Measurements from ENCODE around the gene SUPT20HL1. TPM values are rescaled to one million over a fixed set of nuclear protein-coding genes. Genes with fewer than 3 reads are reported as not detected.

SUPT20HL1 gene
- total and polyA plus RNA-seq, 8 donors: not detected

GRCh38 chrX:24316111-24316510 lies 44.3 kb upstream of the SUPT20HL1 start:
- H3K27me3 ChIP-seq: peaks cover 0 to 4% (median 0%) of the 10 kb centered on the region in 3 donors
- TF ChIP-seq POLR2A (IDR thresholded peaks at IDR 0.05) (no peak), POLR2AphosphoS5 (IDR thresholded peaks at IDR 0.05) (no peak), CTCF (IDR thresholded peaks at IDR 0.05) (no peak), EP300 (IDR thresholded peaks at IDR 0.05) (no peak)
- H3K4me1 ChIP-seq: no peaks in the 10 kb centered on the region
- no peak overlapping the region for H3K4me3 ChIP-seq
- no peaks in the 10 kb centered on the region for H3K9me3 ChIP-seq
- no peak overlapping the region for H3K27ac ChIP-seq
- intact Hi-C loops (cut with DNase I; ENCODE audit: low total_unique reads): no loop called here
- DNase-seq: no peak
- 37 to 89% (median 71%) methylated on average over 1 of the region's 1 CpG for WGBS, 5 donors
- no peaks in the 10 kb centered on the region for H3K36me3 ChIP-seq

DNA sequence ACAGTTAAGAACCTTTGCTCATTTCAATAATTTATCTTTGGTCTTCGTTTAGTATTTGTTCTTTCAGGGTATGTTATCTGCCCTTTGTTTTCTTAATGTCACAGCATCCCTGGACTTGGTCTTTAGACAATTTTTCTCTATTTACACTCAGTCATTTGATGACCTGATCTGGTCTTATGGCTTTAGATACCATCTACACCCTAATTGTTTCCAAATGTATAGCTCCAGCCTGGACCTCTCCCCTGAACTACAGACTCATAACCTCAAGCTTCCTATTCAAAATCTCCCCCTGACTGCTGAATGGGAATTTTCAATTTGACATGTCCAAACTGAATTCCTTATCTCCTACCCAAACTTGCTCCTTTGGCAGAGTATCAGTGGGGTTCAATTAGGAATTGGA lies 42.9 kb upstream of the SUPT20HL1 start:
- no peak for DNase-seq
- Histone ChIP-seq H3K27me3 (peaks cover 0 to 4% (median 0%) of the 10 kb centered on the region in 3 donors), H3K9me3 (no peaks in the 10 kb centered on the region), H3K27ac (no peak overlapping the region), H3K4me1 (no peaks in the 10 kb centered on the region), H3K4me3 (no peak overlapping the region), H3K36me3 (no peaks in the 10 kb centered on the region)
- TF ChIP-seq EP300 (IDR thresholded peaks at IDR 0.05) (no peak), POLR2AphosphoS5 (IDR thresholded peaks at IDR 0.05) (no peak), POLR2A (IDR thresholded peaks at IDR 0.05) (no peak), CTCF (IDR thresholded peaks at IDR 0.05) (no peak)
- intact Hi-C loops (cut with DNase I; ENCODE audit: low total_unique reads): no loop called here
- WGBS, 5 donors: 5 to 38% (median 11%) methylated on average over 1 of the region's 1 CpG

- no peak overlapping the region for H3K4me3 ChIP-seq
- no peak for TF ChIP-seq CTCF (IDR thresholded peaks at IDR 0.05)
- TF ChIP-seq POLR2AphosphoS5 (IDR thresholded peaks at IDR 0.05): no peak
- TF ChIP-seq POLR2A (IDR thresholded peaks at IDR 0.05): no peak
- TF ChIP-seq EP300 (IDR thresholded peaks at IDR 0.05): no peak
- intact Hi-C loops (cut with DNase I; ENCODE audit: low total_unique reads): no loop called here
- H3K27ac ChIP-seq: no peak overlapping the region
- H3K27me3 ChIP-seq: peaks cover 0 to 4% (median 0%) of the 10 kb centered on the region in 3 donors
- no peak for DNase-seq
- no peaks in the 10 kb centered on the region for H3K4me1 ChIP-seq
- H3K9me3 ChIP-seq: no peaks in the 10 kb centered on the region
- no peaks in the 10 kb centered on the region for H3K36me3 ChIP-seq
- 67 to 88% (median 80%) methylated on average over 4 of the region's 4 CpGs for WGBS, 5 donors
Observed at GRCh38 chrX:24321741-24322395, 38.6 kb upstream of the SUPT20HL1 start.

GRCh38 chrX:24325231-24325630 lies 35.2 kb upstream of the SUPT20HL1 start:
- DNase-seq: no peak
- Histone ChIP-seq H3K9me3 (no peaks in the 10 kb centered on the region), H3K27me3 (peaks cover 0 to 4% (median 0%) of the 10 kb centered on the region in 3 donors), H3K4me3 (no peak overlapping the region), H3K36me3 (no peaks in the 10 kb centered on the region), H3K4me1 (no peaks in the 10 kb centered on the region), H3K27ac (no peak overlapping the region)
- intact Hi-C loops (cut with DNase I; ENCODE audit: low total_unique reads): no loop called here
- 85 to 100% (median 88%) methylated on average over 1 of the region's 1 CpG for WGBS, 5 donors
- TF ChIP-seq POLR2AphosphoS5 (IDR thresholded peaks at IDR 0.05) (no peak), EP300 (IDR thresholded peaks at IDR 0.05) (no peak)

DNA sequence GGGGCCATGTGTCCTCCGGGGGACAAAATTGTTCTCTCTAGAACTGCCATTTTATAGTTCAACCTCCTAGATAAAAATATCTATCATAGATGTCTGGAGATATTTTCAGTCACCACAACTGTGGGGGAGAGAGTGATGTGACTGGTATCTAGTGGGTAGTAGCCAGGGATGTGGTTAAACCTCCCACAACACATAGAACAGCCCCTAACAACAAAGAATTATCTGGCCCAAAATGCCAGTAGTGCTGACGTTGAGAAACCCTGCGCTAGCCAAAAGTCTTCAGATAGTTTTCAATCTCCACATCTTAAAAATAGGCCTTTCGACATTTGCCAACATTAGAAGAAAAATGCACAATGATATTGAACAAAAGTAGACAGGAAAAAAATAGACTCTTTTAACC lies 27.6 kb upstream of the SUPT20HL1 start:
- Histone ChIP-seq H3K4me3 (no peak overlapping the region), H3K27me3 (peaks cover 0 to 6% (median 0%) of the 10 kb centered on the region in 3 donors), H3K9me3 (no peaks in the 10 kb centered on the region), H3K27ac (no peak overlapping the region), H3K4me1 (no peaks in the 10 kb centered on the region), H3K36me3 (no peaks in the 10 kb centered on the region)
- TF ChIP-seq POLR2AphosphoS5 (IDR thresholded peaks at IDR 0.05) (no peak), POLR2A (IDR thresholded peaks at IDR 0.05) (no peak)
- 64 to 86% (median 76%) methylated on average over 4 of the region's 4 CpGs for WGBS, 5 donors
- no peak for DNase-seq
- intact Hi-C loops (cut with DNase I; ENCODE audit: low total_unique reads): no loop called here
